ENCODE measurements around the gene CHST11.

Gene CHST11

DNA sequence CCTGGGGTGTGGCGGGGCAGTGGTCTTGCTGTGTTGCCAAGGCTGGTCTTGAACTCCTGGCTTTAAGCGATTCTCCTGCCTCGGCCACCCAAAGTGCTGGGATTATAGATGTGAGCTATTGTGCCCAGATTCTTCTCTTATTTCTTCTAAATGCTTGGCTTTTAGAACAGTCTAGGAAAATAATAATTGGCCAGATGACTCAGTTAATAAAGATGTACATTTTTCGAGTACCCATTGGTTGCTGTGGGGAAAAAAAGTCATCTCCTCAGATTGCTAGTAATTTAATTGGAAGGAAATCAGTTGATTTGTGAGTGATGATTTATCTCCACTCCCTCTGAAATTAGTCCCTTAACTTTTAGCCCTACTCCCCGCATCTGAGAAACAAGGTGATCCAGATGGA is 45.5 kb downstream of the CHST11 start:
- no peak overlapping the region for H3K4me3 ChIP-seq (ENCODE audit: low read depth, low read length)
- TF ChIP-seq CTCF (IDR thresholded peaks at IDR 0.05; ENCODE audit: borderline replicate concordance, insufficient read depth, low read depth, low read length) = no peak

DNA sequence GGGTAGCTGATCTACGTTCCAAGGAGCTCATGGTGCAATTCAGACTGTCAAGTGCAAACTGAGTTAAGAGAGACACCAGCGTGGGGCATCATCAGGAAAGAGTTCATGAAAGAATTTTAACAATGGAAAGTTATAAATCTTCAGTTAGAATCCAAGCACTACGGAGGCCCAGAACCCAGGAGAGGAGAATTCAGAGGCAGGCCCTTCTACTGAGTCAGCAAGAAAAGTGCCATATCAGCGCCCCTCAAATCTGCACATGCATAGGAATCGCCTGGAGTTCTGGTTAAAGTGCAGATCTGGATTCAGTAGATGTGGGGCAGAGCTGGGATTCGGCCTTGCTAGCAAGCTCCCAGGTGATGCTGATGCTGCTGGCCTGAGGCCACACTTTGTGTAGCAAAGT is 45.9 kb downstream of the CHST11 start:
- no peak for TF ChIP-seq CTCF (IDR thresholded peaks at IDR 0.05; ENCODE audit: borderline replicate concordance, insufficient read depth, low read depth, low read length)
- no peak overlapping the region for H3K4me3 ChIP-seq (ENCODE audit: low read depth, low read length)

GRCh38 chr12:104503191-104503590 is 46.4 kb downstream of the CHST11 start:
- H3K4me3 ChIP-seq (ENCODE audit: low read depth, low read length) = no peak overlapping the region
- no peak for TF ChIP-seq CTCF (IDR thresholded peaks at IDR 0.05; ENCODE audit: borderline replicate concordance, insufficient read depth, low read depth, low read length)

- TF ChIP-seq CTCF (IDR thresholded peaks at IDR 0.05; ENCODE audit: borderline replicate concordance, insufficient read depth, low read depth, low read length) = no peak
- H3K4me3 ChIP-seq (ENCODE audit: low read depth, low read length) = no peak overlapping the region
These were observed 47.4 kb downstream of the CHST11 start for GRCh38 chr12:104504146-104504545.

GRCh38 chr12:104505095-104505818 is 48.5 kb downstream of the CHST11 start:
- TF ChIP-seq CTCF (IDR thresholded peaks at IDR 0.05; ENCODE audit: borderline replicate concordance, insufficient read depth, low read depth, low read length) = no peak
- H3K4me3 ChIP-seq (ENCODE audit: low read depth, low read length) = peak overlapping the region; percentile 31

DNA sequence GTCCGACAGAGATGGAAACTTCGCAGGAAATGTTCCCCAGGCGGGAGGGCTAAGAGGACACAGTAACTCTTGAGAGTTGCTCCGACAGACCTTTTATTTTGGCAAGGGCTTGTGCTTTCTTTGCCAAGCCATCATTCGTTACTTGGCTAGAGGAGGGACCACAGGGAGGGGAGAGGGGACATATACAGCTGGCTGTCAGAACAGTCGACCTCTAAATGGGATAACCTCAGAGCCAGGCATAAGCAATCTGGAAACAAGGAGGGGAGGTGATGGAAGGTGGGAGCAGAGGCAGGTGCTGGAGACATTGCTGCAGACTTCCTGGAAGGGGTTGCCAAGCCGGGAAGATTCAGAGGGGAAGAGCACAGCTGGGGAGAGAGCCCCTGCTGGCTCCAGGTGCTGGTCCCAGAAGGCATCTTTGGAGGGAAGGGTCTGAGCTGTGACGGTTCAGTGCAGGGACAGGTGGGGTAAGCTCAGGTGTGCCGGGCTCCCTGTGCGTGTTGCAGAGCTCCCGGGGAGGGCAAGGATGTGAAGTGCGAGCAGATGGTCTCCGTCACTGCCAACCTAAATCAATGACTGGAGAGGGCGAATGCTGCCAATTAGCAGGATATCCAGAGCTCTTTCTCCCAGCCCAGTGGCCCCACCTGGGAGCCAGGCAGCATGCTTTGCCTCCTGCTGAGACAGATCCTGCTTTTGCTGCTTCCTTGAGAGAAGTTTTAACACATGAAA is 50.1 kb downstream of the CHST11 start:
- H3K4me3 ChIP-seq (ENCODE audit: low read depth, low read length) = no peak overlapping the region
- TF ChIP-seq CTCF (IDR thresholded peaks at IDR 0.05; ENCODE audit: borderline replicate concordance, insufficient read depth, low read depth, low read length) = no peak

DNA sequence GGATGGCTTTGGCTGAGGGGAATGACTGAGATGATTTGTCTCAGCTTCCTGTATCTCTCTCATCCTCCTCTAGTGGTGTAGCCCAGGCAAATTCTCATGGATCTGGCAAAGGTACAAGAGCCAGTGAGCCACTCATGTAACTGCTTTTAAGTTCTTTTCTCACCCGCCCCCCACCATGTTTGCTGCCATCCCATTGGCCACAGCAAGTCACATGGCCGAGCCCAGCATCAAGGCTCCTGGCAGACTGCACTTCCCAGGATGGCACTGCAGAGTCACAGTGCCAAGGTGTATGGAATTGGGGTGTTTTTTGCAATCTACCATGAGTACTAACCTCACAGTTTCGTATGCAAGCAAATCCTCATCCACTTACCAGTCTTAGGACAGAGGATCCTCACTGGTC is 50.9 kb downstream of the CHST11 start:
- TF ChIP-seq CTCF (IDR thresholded peaks at IDR 0.05; ENCODE audit: borderline replicate concordance, insufficient read depth, low read depth, low read length) = no peak
- H3K4me3 ChIP-seq (ENCODE audit: low read depth, low read length) = no peak overlapping the region
